IMR-90 (cell line): ENCODE data around the gene SCARF2. TPM values are rescaled to one million over a fixed set of nuclear protein-coding genes. Genes with fewer than 3 reads are reported as not detected.
"Not testable (repeated sequence)": the region's sequence is repeated elsewhere in the genome, so short reads cannot be mapped to it uniquely, and the experiment has no call there.

Source experiments
- ATAC-seq: fragments of 200-7000 bp; cut with Tn5 transposase; 2 replicates; pipeline ENCODE4 v1.9.1; 2020; ENCODE audit warnings: low read depth, mild to moderate bottlenecking, moderate library complexity
- BruUV-seq: library from RNA; stranded (reverse); fragments of 400-500 nt; replicated peaks from 2 replicates; lab custom pipeline; 2021; lab: Mats Ljungman, UMichigan
- CTCF ChIA-PET: fragments of 300-600 bp; formaldehyde crosslinking; extraction: SDS; loops from one replicate; lab custom pipeline; 2021; ENCODE audit warnings: antibody characterized with exemption; lab: Yijun Ruan, JAX
- POLR2A ChIA-PET: fragments of 300-600 bp; sonication (Branson Sonifier 250); formaldehyde crosslinking; loops from one replicate; lab custom pipeline; 2022; ENCODE audit warnings: antibody characterized with exemption; ENCODE audit not compliant: unreplicated experiment; lab: Charles Lee
- DNase-seq: peaks from one replicate; pipeline ENCODE4 v3.0.0; 2013
- H2AFZ ChIP-seq: replicated peaks from 2 replicates; pipeline ENCODE3; 2013; ENCODE audit warnings: low read length, mild to moderate bottlenecking; ENCODE audit not compliant: poor library complexity
- H2AK5ac ChIP-seq: 2 replicates; pipeline ENCODE4 v1.6.1; 2013; ENCODE audit warnings: low read depth, low read length, inconsistent platforms
- H2AK9ac ChIP-seq: replicated peaks from 2 replicates; pipeline ENCODE3; 2013; ENCODE audit warnings: mild to moderate bottlenecking, low read depth, low read length, moderate library complexity; ENCODE audit not compliant: poor library complexity
- H2BK120ac ChIP-seq: 2 replicates; pipeline ENCODE4 v1.6.1; 2013; ENCODE audit warnings: low read depth, low read length, inconsistent platforms
- H2BK15ac ChIP-seq: 3 replicates; pipeline ENCODE4 v1.6.1; 2013; ENCODE audit warnings: low read depth, low read length, inconsistent platforms
- H2BK20ac ChIP-seq: 2 replicates; pipeline ENCODE4 v1.6.1; 2013; ENCODE audit warnings: low read depth, mild to moderate bottlenecking, inconsistent platforms, low read length, moderate library complexity
- H2BK5ac ChIP-seq: 2 replicates; pipeline ENCODE4 v1.6.1; 2013; ENCODE audit warnings: mild to moderate bottlenecking, low read depth, low read length, inconsistent platforms; ENCODE audit not compliant: poor library complexity, severe bottlenecking
- H3K14ac ChIP-seq: replicated peaks from 2 replicates; pipeline ENCODE4 v1.6.1; 2013; ENCODE audit warnings: low read depth, low read length, inconsistent platforms
- H3K18ac ChIP-seq: 2 replicates; pipeline ENCODE4 v1.6.1; 2013; ENCODE audit warnings: low read depth, low read length, control low read depth
- H3K23ac ChIP-seq: 2 replicates; pipeline ENCODE4 v1.6.1; 2013; ENCODE audit warnings: low read depth, low read length, inconsistent platforms
- H3K27ac ChIP-seq: 2 replicates; pipeline ENCODE4 v1.5.1; 2013; ENCODE audit warnings: mild to moderate bottlenecking, control low read depth, low read length; ENCODE audit not compliant: insufficient read depth
- H3K27me3 ChIP-seq: 2 replicates; pipeline ENCODE4 v1.6.1; 2013; ENCODE audit warnings: low read length; ENCODE audit not compliant: control insufficient read depth, insufficient read depth
- H3K36me3 ChIP-seq: 2 replicates; pipeline ENCODE4 v1.6.1; 2013; ENCODE audit warnings: low read length, mixed read lengths; ENCODE audit not compliant: control insufficient read depth, insufficient read depth
- H3K4ac ChIP-seq: 2 replicates; pipeline ENCODE4 v1.6.1; 2013; ENCODE audit warnings: low read depth, low read length, inconsistent platforms
- H3K4me1 ChIP-seq: 2 replicates; pipeline ENCODE4 v1.6.1; 2013; ENCODE audit warnings: low read length, mixed read lengths; ENCODE audit not compliant: control insufficient read depth, insufficient read depth
- H3K4me2 ChIP-seq: 2 replicates; pipeline ENCODE4 v1.6.1; 2013; ENCODE audit warnings: low read depth, mild to moderate bottlenecking, control low read depth, low read length, moderate library complexity
- H3K4me3 ChIP-seq: 2 replicates; pipeline ENCODE4 v1.5.1; 2013; ENCODE audit warnings: low read depth, mild to moderate bottlenecking, control low read depth, low read length, moderate library complexity; ENCODE audit not compliant: insufficient read depth
- H3K56ac ChIP-seq: 2 replicates; pipeline ENCODE4 v1.6.1; 2013; ENCODE audit warnings: low read length, inconsistent platforms; ENCODE audit not compliant: insufficient read depth; ENCODE audit errors: extremely low read depth
- H3K79me1 ChIP-seq, 2 experiments: 2 replicates each; pipeline ENCODE4 v1.6.1; 2013; ENCODE audit warnings: low read length in 2 of 2, inconsistent platforms in 1 of 2, low read depth in 1 of 2
- H3K9ac ChIP-seq: 2 replicates; pipeline ENCODE4 v1.6.1; 2013; ENCODE audit warnings: low read depth, low read length, control low read depth
- H3K9me1 ChIP-seq: 2 replicates; pipeline ENCODE4 v1.6.1; 2013; ENCODE audit warnings: low read length, inconsistent platforms; ENCODE audit not compliant: insufficient read depth
- H3K9me3 ChIP-seq: 2 replicates; pipeline ENCODE4 v1.6.1; 2013; ENCODE audit warnings: low read length; ENCODE audit not compliant: control insufficient read depth, insufficient read depth
- H4K20me1 ChIP-seq: 2 replicates; pipeline ENCODE4 v1.6.1; 2013; ENCODE audit warnings: low read length, inconsistent platforms; ENCODE audit not compliant: insufficient read depth
- H4K5ac ChIP-seq: 2 replicates; pipeline ENCODE4 v1.6.1; 2013; ENCODE audit warnings: mild to moderate bottlenecking, low read depth, low read length, control low read depth
- H4K8ac ChIP-seq, 2 experiments: 2 replicates each; pipeline ENCODE4 v1.6.1; 2013; ENCODE audit warnings: low read depth in 2 of 2, low read length in 2 of 2, control low read depth in 1 of 2, inconsistent platforms in 1 of 2
- H4K91ac ChIP-seq: 2 replicates; pipeline ENCODE4 v1.6.1; 2013; ENCODE audit warnings: low read depth, low read length, inconsistent platforms; ENCODE audit not compliant: insufficient read depth
- BHLHE40 ChIP-seq: fragments of 150-350 bp; IDR thresholded peaks from 2 replicates; pipeline ENCODE4 v1.6.1; 2016; ENCODE audit warnings: mild to moderate bottlenecking, low read depth, low read length
- CEBPB ChIP-seq: IDR thresholded peaks from 2 replicates; pipeline ENCODE4 v1.6.1; 2012; ENCODE audit warnings: low read depth, low read length, improper control_type of control experiment
- CHD1 ChIP-seq: IDR thresholded peaks from 2 replicates; pipeline ENCODE4 v1.6.1; 2012; ENCODE audit warnings: low read depth, low read length, improper control_type of control experiment
- ELK1 ChIP-seq: fragments of 150-350 bp; IDR thresholded peaks from 2 replicates; pipeline ENCODE4 v1.6.1; 2016; ENCODE audit warnings: low read depth, mild to moderate bottlenecking, low read length, moderate library complexity, borderline replicate concordance
- NFE2L2 ChIP-seq: fragments of 150-350 bp; IDR thresholded peaks from 2 replicates; pipeline ENCODE4 v1.6.1; 2016; ENCODE audit warnings: low read depth, mild to moderate bottlenecking, low read length
- RCOR1 ChIP-seq: IDR thresholded peaks from 2 replicates; pipeline ENCODE4 v1.6.1; 2012; ENCODE audit warnings: mild to moderate bottlenecking, low read length, improper control_type of control experiment; ENCODE audit not compliant: insufficient replicate concordance
- RFX5 ChIP-seq: IDR thresholded peaks from 2 replicates; pipeline ENCODE4 v1.8.0; 2012; ENCODE audit warnings: low read depth, mild to moderate bottlenecking, low read length, moderate library complexity
- SMC3 ChIP-seq: fragments of 150-350 bp; IDR thresholded peaks from 2 replicates; pipeline ENCODE4 v1.6.1; 2016; ENCODE audit warnings: low read depth, mild to moderate bottlenecking, antibody characterized with exemption, low read length, moderate library complexity
- WGBS, 2 experiments: methylation state at CpG; one replicate each; pipeline versions ENCODE4 v1.1.5 to v1.1.7; 2013; ENCODE audit warnings: missing lambda C conversion rate in 2 of 2; ENCODE audit not compliant: insufficient read length in 1 of 2; ENCODE audit errors: extremely low coverage in 2 of 2; 5-methylcytosine and 5-hydroxymethylcytosine counted together
- dilution Hi-C: fragments of 300-500 bp; cut with HindIII; formaldehyde crosslinking; loops from one replicate; pipeline ENCODE4 v1.14.3; 2018; ENCODE audit warnings: low sequenced_read_pairs; ENCODE audit not compliant: unreplicated experiment
- in situ Hi-C: fragments of 300-500 bp; cut with MboI; formaldehyde crosslinking; loops from 3 replicates; pipeline ENCODE4 v1.14.3; 2019; ENCODE audit warnings: low sequenced_read_pairs, inconsistent platforms, mixed read lengths
- intact Hi-C: fragments of 100-400 bp; cut with micrococcal nuclease; formaldehyde crosslinking; loops from 2 replicates; pipeline ENCODE4 v1.10.0; 2022
- polyA plus RNA-seq, 3 experiments: library from polyadenylated mRNA; depleted of rRNA; stranded (reverse); fragments of >200 nt; gene quantifications; 2 replicates each; pipeline ENCODE4 v1.2.3, GENCODE V29; 2012; ENCODE audit warnings: low replicate concordance in 1 of 3
- total RNA-seq: library from RNA; depleted of rRNA; stranded (reverse); fragments of >200 nt; gene quantifications from 2 replicates; pipeline ENCODE4 v1.2.3, GENCODE V29; 2012

The SCARF2 gene
- total and polyA plus RNA-seq, 2 of the 4 experiments (the other 2 are of a cell fraction): 3.4 to 37.0 TPM

- Histone ChIP-seq H3K36me3 (peaks cover 6% of the 10 kb centered on the region; the same call in 1 of the 2 replicates), H2BK15ac (no peak overlapping the region), H4K91ac (no peak overlapping the region), H2AK9ac (no peak overlapping the region), H3K27ac (no peak overlapping the region), H2AFZ (no peak overlapping the region), H3K23ac (no peak overlapping the region), H4K5ac (no peak overlapping the region), H3K9ac (no peak overlapping the region), H4K8ac (no peak overlapping the region), H3K9me3 (no peaks in the 10 kb centered on the region), H3K4me1 (no peaks in the 10 kb centered on the region), H2AK5ac (no peak overlapping the region), H3K4me2 (no peak overlapping the region), H2BK120ac (no peak overlapping the region), H2BK5ac (no peak overlapping the region), H3K4me3 (no peak overlapping the region), H3K27me3 (no peaks in the 10 kb centered on the region), H3K79me1 (peaks cover 13 to 42% of the 10 kb centered on the region in 2 experiments), H3K4ac (no peak overlapping the region), H3K14ac (no peak overlapping the region), H3K9me1 (peaks cover 11% of the 10 kb centered on the region), H2BK20ac (no peak overlapping the region), H3K56ac (no peak overlapping the region), H3K18ac (no peak overlapping the region), H4K20me1 (no peaks in the 10 kb centered on the region; the same call in none of the 2 replicates)
- no TSS peak for BruUV-seq
- intact Hi-C loops: no loop called here
- POLR2A ChIA-PET: no interaction called here
- no peak for ATAC-seq
- CTCF ChIA-PET: no interaction called here
- whole genome bisulfite sequencing, 2 experiments: no CpG with 5 or more reads among the region's 1 CpG
- dilution Hi-C loops: no loop called here
- in situ Hi-C loops: no loop called here
- DNase-seq: no peak
- TF ChIP-seq NFE2L2: no peak
- TF ChIP-seq RFX5: no peak
- TF ChIP-seq ELK1: no peak
- TF ChIP-seq CHD1: no peak
- no peak for TF ChIP-seq CEBPB
- no peak for TF ChIP-seq SMC3
- TF ChIP-seq BHLHE40: no peak
- no peak for TF ChIP-seq RCOR1
Measured at GRCh38 chr22:20479612-20480196, 42.1 kb upstream of the SCARF2 start.

- H2BK5ac ChIP-seq, H3K4me3 ChIP-seq, CTCF ChIA-PET, H4K91ac ChIP-seq, H3K9me3 ChIP-seq, H2BK20ac ChIP-seq, dilution Hi-C loops, H3K14ac ChIP-seq, H3K4ac ChIP-seq, H2BK120ac ChIP-seq, H3K9ac ChIP-seq, ATAC-seq, H3K56ac ChIP-seq, H3K9me1 ChIP-seq, H3K27me3 ChIP-seq, H4K20me1 ChIP-seq, H3K4me1 ChIP-seq, BruUV-seq, H4K8ac ChIP-seq, DNase-seq, H2AK5ac ChIP-seq, H3K36me3 ChIP-seq, in situ Hi-C loops, H2AK9ac ChIP-seq, H3K18ac ChIP-seq, H2BK15ac ChIP-seq, H4K5ac ChIP-seq, H3K4me2 ChIP-seq, POLR2A ChIA-PET, H2AFZ ChIP-seq, intact Hi-C loops, H3K23ac ChIP-seq, H3K27ac ChIP-seq: not testable (repeated sequence)
- no CpG with 5 or more reads among the region's 6 CpGs for WGBS, 2 experiments
- peaks cover 9 to 27% of the 10 kb centered on the region in 2 experiments; a peak in 3 of 4 replicates for H3K79me1 ChIP-seq
Measured at GRCh38 chr22:20478059-20478458, 40.4 kb upstream of the SCARF2 start.
